Esophagus muscularis mucosa (tissue), 4 donors: ENCODE data around the gene SYPL2. TPM values are rescaled to one million over a fixed set of nuclear protein-coding genes. Genes with fewer than 3 reads are reported as not detected.

Experiments used
- DNase-seq: peaks from one replicate; pipeline ENCODE4 v3.0.0-alpha.2; 2017; ENCODE audit errors: extremely low spot score
- H3K27ac ChIP-seq, 4 donors: fragments of 200-600 bp; sonication (generic); replicated peaks in 1 of 4; 1 replicate in 3 of 4; 2 replicates in 1 of 4; pipeline ENCODE4 v1.5.1; 2016 to 2019; ENCODE audit warnings: mild to moderate bottlenecking in 1 of 4
- H3K27me3 ChIP-seq, 4 donors: fragments of 200-600 bp; sonication (generic); one replicate each; pipeline versions ENCODE4 v1.5.1 to v1.6.0; 2016 to 2019
- H3K36me3 ChIP-seq, 4 donors: fragments of 200-600 bp; sonication (generic); one replicate each; pipeline ENCODE4 v1.5.1; 2016 to 2019
- H3K4me1 ChIP-seq, 4 donors: fragments of 200-600 bp; sonication (generic); one replicate each; pipeline ENCODE4 v1.5.1; 2016 to 2019
- H3K4me3 ChIP-seq, 4 donors: fragments of 200-600 bp; sonication (generic); 1 replicate in 2 of 4; 2 replicates in 2 of 4; pipeline ENCODE4 v1.5.1; 2016 to 2019; ENCODE audit warnings: mild to moderate bottlenecking in 4 of 4, moderate library complexity in 1 of 4
- H3K9me3 ChIP-seq, 4 donors: fragments of 200-600 bp; sonication (generic); 1 replicate in 3 of 4; 2 replicates in 1 of 4; pipeline ENCODE4 v1.5.1; 2016 to 2019
- EP300 ChIP-seq: sonication (generic); formaldehyde crosslinking; IDR thresholded peaks from one replicate; pipeline ENCODE4 v1.6.1; 2017; ENCODE audit warnings: antibody characterized with exemption
- POLR2A ChIP-seq: fragments of 450-650 bp; IDR thresholded peaks from one replicate; pipeline ENCODE4 v1.6.1; 2017; ENCODE audit warnings: antibody characterized with exemption, moderate library complexity, mild to moderate bottlenecking, low read depth
- POLR2AphosphoS5 ChIP-seq, 2 donors: sonication (generic); formaldehyde crosslinking; IDR thresholded peaks; one replicate each; pipeline ENCODE4 v1.6.1; 2017; ENCODE audit warnings: antibody characterized with exemption in 2 of 2
- WGBS: methylation state at CpG from one replicate; pipeline ENCODE4 v1.1.5; 2018; 5-methylcytosine and 5-hydroxymethylcytosine counted together
- intact Hi-C: fragments of 100-400 bp; cut with DNase I; formaldehyde crosslinking; loops from one replicate; pipeline ENCODE4 v1.15.1; 2023
- total RNA-seq, 4 donors: library from RNA; depleted of rRNA; stranded (reverse); fragments of >200 nt; gene quantifications; one replicate each; pipeline versions ENCODE4 v1.1.0 to v1.2.1, GENCODE V29; 2016
- TF ChIP-seq, protein P1 (sequence below), 3 experiments: fragments of 200-600 bp in 2 of 3; fragments of 450-650 bp in 1 of 3; sonication (generic) in 2 of 3; IDR thresholded peaks; one replicate each; pipeline ENCODE4 v1.5.1; 2017 to 2019; ENCODE audit warnings: antibody characterized with exemption in 3 of 3, mild to moderate bottlenecking in 2 of 3, moderate library complexity in 1 of 3

Gene SYPL2
- total RNA-seq, 4 donors from 2014 or later, result 2.7 to 8.0 (median 4.6) TPM

DNA sequence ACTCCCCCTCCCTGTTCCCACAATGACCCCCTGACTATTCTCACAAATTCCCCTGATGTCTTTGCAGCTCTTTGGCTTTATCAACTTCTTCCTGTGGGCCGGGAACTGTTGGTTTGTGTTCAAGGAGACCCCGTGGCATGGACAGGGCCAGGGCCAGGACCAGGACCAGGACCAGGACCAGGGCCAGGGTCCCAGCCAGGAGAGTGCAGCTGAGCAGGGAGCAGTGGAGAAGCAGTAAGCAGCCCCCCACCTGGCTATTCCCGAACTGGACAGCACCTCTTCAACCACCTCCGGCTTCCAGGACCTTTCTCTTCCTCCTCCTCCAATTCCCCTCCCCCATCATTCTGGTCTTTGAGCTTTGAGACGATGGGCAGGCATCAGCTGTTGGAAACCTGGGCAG, 13.0 kb downstream of the SYPL2 start:
- DNase-seq, result no peak
- Histone ChIP-seq H3K27me3 (no peaks in the 10 kb centered on the region), H3K9me3 (no peaks in the 10 kb centered on the region), H3K4me3 (no peak overlapping the region), H3K36me3 (peaks cover 0 to 35% (median 30%) of the 10 kb centered on the region in 4 donors), H3K4me1 (peaks cover 7 to 13% (median 12%) of the 10 kb centered on the region in 4 donors), H3K27ac (no peak overlapping the region)
- 90% methylated on average over 5 of the region's 5 CpGs for WGBS
- TF ChIP-seq, protein P1, sequence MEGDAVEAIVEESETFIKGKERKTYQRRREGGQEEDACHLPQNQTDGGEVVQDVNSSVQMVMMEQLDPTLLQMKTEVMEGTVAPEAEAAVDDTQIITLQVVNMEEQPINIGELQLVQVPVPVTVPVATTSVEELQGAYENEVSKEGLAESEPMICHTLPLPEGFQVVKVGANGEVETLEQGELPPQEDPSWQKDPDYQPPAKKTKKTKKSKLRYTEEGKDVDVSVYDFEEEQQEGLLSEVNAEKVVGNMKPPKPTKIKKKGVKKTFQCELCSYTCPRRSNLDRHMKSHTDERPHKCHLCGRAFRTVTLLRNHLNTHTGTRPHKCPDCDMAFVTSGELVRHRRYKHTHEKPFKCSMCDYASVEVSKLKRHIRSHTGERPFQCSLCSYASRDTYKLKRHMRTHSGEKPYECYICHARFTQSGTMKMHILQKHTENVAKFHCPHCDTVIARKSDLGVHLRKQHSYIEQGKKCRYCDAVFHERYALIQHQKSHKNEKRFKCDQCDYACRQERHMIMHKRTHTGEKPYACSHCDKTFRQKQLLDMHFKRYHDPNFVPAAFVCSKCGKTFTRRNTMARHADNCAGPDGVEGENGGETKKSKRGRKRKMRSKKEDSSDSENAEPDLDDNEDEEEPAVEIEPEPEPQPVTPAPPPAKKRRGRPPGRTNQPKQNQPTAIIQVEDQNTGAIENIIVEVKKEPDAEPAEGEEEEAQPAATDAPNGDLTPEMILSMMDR (IDR thresholded peaks at IDR 0.05), result no peak
- no peak for TF ChIP-seq EP300
- intact Hi-C loops, result no loop called here

DNA sequence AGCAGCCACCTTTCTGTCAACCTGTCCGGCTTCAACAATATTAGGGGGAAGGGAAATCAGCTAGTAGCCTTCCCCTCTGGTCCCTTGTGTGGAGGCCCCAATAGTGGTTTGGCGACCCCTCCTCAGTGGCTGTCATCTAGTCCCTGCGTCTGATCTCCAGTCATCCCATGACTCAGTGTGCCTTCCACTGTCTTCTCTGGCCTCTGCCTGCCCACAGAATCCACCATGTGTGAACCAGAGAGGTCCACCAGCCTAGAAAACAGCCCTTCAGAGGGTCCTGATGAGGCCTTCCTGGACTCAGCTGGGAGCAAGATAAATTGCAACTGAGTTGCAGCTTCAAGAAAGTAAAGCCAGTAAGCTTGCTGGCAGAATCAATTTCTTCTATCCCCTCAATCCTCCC, 13.6 kb downstream of the SYPL2 start:
- no peak for DNase-seq
- H3K27ac ChIP-seq, result no peak overlapping the region
- no peaks in the 10 kb centered on the region for H3K9me3 ChIP-seq
- TF ChIP-seq, protein P1 (IDR thresholded peaks at IDR 0.05), result no peak
- TF ChIP-seq POLR2A, result no peak
- TF ChIP-seq EP300, result no peak
- TF ChIP-seq POLR2AphosphoS5 (IDR thresholded peaks at IDR 0.05), result no peak
- 86% methylated on average over 1 of the region's 3 CpGs for WGBS
- H3K36me3 ChIP-seq, result peaks cover 0 to 35% (median 30%) of the 10 kb centered on the region in 4 donors
- no peak overlapping the region for H3K4me3 ChIP-seq
- no peaks in the 10 kb centered on the region for H3K27me3 ChIP-seq
- H3K4me1 ChIP-seq, result peaks cover 13 to 19% (median 18%) of the 10 kb centered on the region in 4 donors
- intact Hi-C loops, result loop anchor here (5.0 kb wide), 1 partner anchor 53 kb away; the partner anchor contains the start of gene PSMA5

DNA sequence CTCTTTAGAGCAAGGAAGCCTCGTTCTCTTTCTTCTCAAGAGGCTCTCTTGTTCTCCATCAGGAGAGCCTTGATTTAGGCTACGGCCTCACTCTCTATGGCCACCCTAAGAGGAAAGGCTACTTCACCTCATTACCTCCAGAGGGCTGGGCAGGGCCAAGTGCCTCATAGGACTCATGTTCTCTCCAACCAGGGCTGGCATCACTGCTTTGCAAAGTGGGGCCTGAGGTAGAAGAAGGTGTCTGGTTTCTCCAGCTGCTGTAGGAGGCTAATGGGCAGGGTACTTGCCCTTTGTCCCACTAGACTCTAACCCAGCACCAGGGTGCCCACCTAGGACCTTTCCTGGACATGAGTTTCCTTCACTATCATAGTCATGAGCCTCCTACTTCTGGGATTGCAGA, 15.3 kb downstream of the SYPL2 start:
- DNase-seq, result no peak
- 72% methylated on average over 2 of the region's 2 CpGs for WGBS
- Histone ChIP-seq H3K27me3 (no peaks in the 10 kb centered on the region), H3K9me3 (no peaks in the 10 kb centered on the region), H3K4me3 (no peak overlapping the region), H3K27ac (no peak overlapping the region), H3K36me3 (peaks cover 0 to 33% (median 26%) of the 10 kb centered on the region in 4 donors), H3K4me1 (peaks cover 16 to 25% (median 24%) of the 10 kb centered on the region in 4 donors)
- TF ChIP-seq, protein P1 (IDR thresholded peaks at IDR 0.05), result no peak
- no peak for TF ChIP-seq EP300
- TF ChIP-seq POLR2A, result no peak
- no peak for TF ChIP-seq POLR2AphosphoS5 (IDR thresholded peaks at IDR 0.05)
- intact Hi-C loops, result loop anchor here (5.0 kb wide), 1 partner anchor 54 kb away; the partner anchor contains the start of gene PSMA5

DNA sequence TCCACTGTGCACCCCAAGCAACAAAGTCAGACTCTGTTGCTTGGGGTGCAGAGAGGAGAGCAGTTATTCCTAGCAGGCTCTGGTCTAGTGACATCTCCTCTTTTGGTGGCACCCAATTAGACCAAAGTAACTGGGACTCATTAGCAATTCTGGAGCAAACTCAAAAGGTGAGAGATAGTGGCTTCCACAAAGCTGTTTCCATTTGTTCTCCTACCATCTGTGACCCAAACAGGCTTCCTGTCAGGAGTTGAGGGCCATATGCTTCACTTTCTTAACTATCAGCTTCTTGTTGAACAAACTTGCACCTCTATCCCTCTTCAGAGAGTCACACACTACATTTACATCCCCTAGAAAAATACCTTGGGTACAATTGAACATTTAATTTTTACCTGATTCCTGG, 15.9 kb downstream of the SYPL2 start:
- DNase-seq, result no peak
- intact Hi-C loops, result loop anchor here (5.0 kb wide), 1 partner anchor 55 kb away; the partner anchor contains the start of gene PSMA5
- H3K9me3 ChIP-seq, result no peaks in the 10 kb centered on the region
- no peak for TF ChIP-seq EP300
- TF ChIP-seq, protein P1 (IDR thresholded peaks at IDR 0.05), result no peak
- TF ChIP-seq POLR2A, result no peak
- TF ChIP-seq POLR2AphosphoS5 (IDR thresholded peaks at IDR 0.05), result no peak
- H3K27me3 ChIP-seq, result no peaks in the 10 kb centered on the region
- H3K4me3 ChIP-seq, result no peak overlapping the region
- H3K4me1 ChIP-seq, result peaks cover 16 to 25% (median 24%) of the 10 kb centered on the region in 4 donors
- peaks cover 0 to 30% (median 25%) of the 10 kb centered on the region in 4 donors for H3K36me3 ChIP-seq
- no peak overlapping the region for H3K27ac ChIP-seq
